Gastroesophageal sphincter (tissue), 4 donors: ENCODE measurements around the gene CDH23. TPM values are rescaled to one million over a fixed set of nuclear protein-coding genes. Genes with fewer than 3 reads are reported as not detected.

ENCODE experiments used
- ATAC-seq: fragments of 150-250 bp; one replicate; pipeline ENCODE4 v1.9.1; 2016; ENCODE audit warnings: mild to moderate bottlenecking, moderate library complexity
- H3K27ac ChIP-seq, 4 donors: fragments of 200-600 bp; sonication (generic) in 3 of 4; 1 replicate in 3 of 4; 2 replicates in 1 of 4; pipeline ENCODE4 v1.5.1; 2016 to 2019
- H3K27me3 ChIP-seq: fragments of 200-600 bp; sonication (generic); one replicate; pipeline ENCODE4 v1.5.1; 2019
- H3K36me3 ChIP-seq, 2 donors: fragments of 200-600 bp; sonication (generic); one replicate each; pipeline ENCODE4 v1.5.1; 2019; ENCODE audit warnings: control low read depth in 1 of 2
- H3K4me1 ChIP-seq, 3 donors: fragments of 200-600 bp; sonication (generic); 1 replicate in 2 of 3; 2 replicates in 1 of 3; pipeline ENCODE4 v1.5.1; 2016 to 2019; ENCODE audit warnings: control low read depth in 2 of 3
- H3K4me3 ChIP-seq, 2 donors: fragments of 200-600 bp; sonication (generic); one replicate each; pipeline ENCODE4 v1.5.1; 2019; ENCODE audit warnings: mild to moderate bottlenecking in 1 of 2, moderate library complexity in 1 of 2
- H3K9me3 ChIP-seq, 3 donors: fragments of 200-600 bp; sonication (generic); one replicate each; pipeline ENCODE4 v1.5.1; 2017 to 2019; ENCODE audit warnings: control low read depth in 2 of 3
- CTCF ChIP-seq, 4 experiments: fragments of 200-600 bp in 2 of 4; fragments of 450-650 bp in 2 of 4; sonication (generic) in 1 of 4; IDR thresholded peaks; one replicate each; pipeline ENCODE4 v1.5.1; 2017 to 2019; ENCODE audit warnings: antibody characterized with exemption in 4 of 4, mild to moderate bottlenecking in 2 of 4, moderate library complexity in 2 of 4
- EP300 ChIP-seq: sonication (generic); formaldehyde crosslinking; IDR thresholded peaks from one replicate; pipeline ENCODE4 v1.6.1; 2017; ENCODE audit warnings: antibody characterized with exemption, mild to moderate bottlenecking
- POLR2A ChIP-seq, 2 donors: fragments of 450-650 bp; IDR thresholded peaks; one replicate each; pipeline ENCODE4 v1.6.1; 2017; ENCODE audit warnings: antibody characterized with exemption in 2 of 2, mild to moderate bottlenecking in 2 of 2, moderate library complexity in 1 of 2
- POLR2AphosphoS5 ChIP-seq: sonication (generic); formaldehyde crosslinking; IDR thresholded peaks from one replicate; pipeline ENCODE4 v1.6.1; 2017; ENCODE audit warnings: antibody characterized with exemption
- WGBS, 2 donors: methylation state at CpG; one replicate each; pipeline ENCODE4 v1.1.5; 2018; ENCODE audit warnings: low coverage in 1 of 2; 5-methylcytosine and 5-hydroxymethylcytosine counted together
- small RNA-seq, 4 donors: library from RNA; depleted of rRNA; stranded (forward); fragments of <200 nt; gene quantifications; one replicate each; pipeline ENCODE3, GENCODE V24; 2016
- total RNA-seq, 4 donors: library from RNA; depleted of rRNA; stranded (reverse); fragments of >200 nt; gene quantifications; one replicate each; pipeline ENCODE4 v1.1.0, GENCODE V29; 2016

CDH23 gene
- total RNA-seq, 4 donors from 2014 or later = 5.1 to 33.5 (median 16.2) TPM

DNA sequence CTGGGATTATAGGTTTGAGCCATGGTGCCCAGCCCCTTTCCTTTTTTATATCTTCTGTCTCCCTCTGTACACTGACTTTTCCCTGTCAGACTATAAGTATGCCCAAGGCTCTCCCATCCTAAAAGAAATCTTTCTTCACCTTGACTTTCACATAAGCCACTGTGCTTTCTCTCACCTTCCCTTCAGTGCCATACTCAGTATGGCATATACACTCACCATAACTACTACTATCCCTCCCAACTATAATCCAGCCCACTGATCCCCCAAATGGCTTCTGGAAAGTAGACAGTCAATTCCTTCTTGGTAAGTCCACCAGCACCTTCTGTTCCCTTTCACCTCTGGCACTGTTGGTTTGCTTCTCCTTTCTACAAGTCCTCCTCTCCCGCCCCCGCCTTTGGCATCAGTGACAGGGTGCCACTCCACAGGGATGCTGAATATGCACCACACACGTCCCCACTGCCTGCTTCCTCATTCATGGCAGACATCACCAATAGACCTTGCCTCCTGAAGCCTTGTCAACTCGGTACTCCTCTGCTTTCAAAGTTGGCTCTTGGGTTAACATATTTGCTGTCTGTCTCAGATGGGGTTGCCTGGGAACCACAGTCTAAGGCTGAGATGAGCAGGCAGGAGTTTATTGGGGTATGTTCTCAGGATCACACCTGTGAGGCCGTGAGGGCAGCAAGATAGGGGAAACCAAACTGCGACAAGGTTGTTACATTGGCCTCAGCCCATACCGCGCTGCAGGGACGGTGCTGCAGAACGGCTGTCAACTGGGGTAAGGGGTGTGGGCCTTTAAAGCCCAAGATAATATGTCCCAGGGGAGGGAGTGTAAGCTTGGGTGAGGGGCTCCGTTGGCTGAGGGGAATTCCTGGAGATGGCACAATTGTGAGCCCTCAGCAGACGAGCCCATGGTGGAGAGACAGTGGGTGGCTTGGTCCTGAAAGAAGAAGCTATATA is 461.5 kb downstream of the CDH23 start:
- Histone ChIP-seq H3K27ac (peak overlapping the region in 1 of 4 donors; percentile 87), H3K4me3 (no peak overlapping the region), H3K36me3 (no peaks in the 10 kb centered on the region), H3K27me3 (no peaks in the 10 kb centered on the region), H3K4me1 (peaks cover 4 to 28% (median 16%) of the 10 kb centered on the region in 3 donors), H3K9me3 (no peaks in the 10 kb centered on the region)
- ATAC-seq = no peak
- no peak for TF ChIP-seq POLR2A (IDR thresholded peaks at IDR 0.05)
- no peak for TF ChIP-seq CTCF (IDR thresholded peaks at IDR 0.05)
- no peak for TF ChIP-seq EP300
- TF ChIP-seq POLR2AphosphoS5 = no peak
- WGBS, 2 donors = 82 to 84% methylated on average over 7 to 8 of the region's 12 CpGs

GRCh38 chr10:71860243-71861029 is 463.7 kb downstream of the CDH23 start:
- ATAC-seq = peak; percentile 99
- TF ChIP-seq EP300 (no peak), POLR2AphosphoS5 (peak; percentile 91)
- peak overlapping the region; percentile 83 to 93 (median 86) for H3K27ac ChIP-seq
- peaks cover 4 to 28% (median 16%) of the 10 kb centered on the region in 3 donors for H3K4me1 ChIP-seq
- H3K27me3 ChIP-seq = no peaks in the 10 kb centered on the region
- WGBS, 2 donors = 5% methylated on average over 4 of the region's 11 CpGs; no CpG with 5 or more reads in 1 of the 2 donors
- no peaks in the 10 kb centered on the region for H3K36me3 ChIP-seq
- no peak overlapping the region for H3K4me3 ChIP-seq
- H3K9me3 ChIP-seq = no peaks in the 10 kb centered on the region

DNA sequence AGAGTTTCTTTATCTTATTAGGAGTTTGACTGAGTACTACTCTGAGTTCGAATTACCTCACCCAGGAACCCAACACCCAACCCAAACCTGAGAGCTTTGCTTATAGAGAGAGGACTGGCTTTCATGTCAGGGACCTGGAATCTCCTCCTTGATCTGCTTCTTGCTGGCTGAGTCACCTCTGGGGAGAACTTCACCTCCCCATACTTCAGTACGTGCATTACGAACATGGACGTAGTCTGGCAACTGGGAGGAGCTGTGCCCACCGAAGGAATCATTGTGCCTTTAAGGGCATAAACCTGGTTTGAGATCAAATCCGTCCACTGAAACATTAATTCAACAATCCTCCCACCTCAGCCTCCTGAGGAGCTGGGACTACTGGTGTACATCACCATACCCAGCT is 466.5 kb downstream of the CDH23 start:
- ATAC-seq = no peak
- Histone ChIP-seq H3K4me1 (peaks cover 4 to 28% (median 16%) of the 10 kb centered on the region in 3 donors), H3K4me3 (no peak overlapping the region), H3K27ac (peak overlapping the region in 1 of 4 donors; percentile 86), H3K36me3 (no peaks in the 10 kb centered on the region), H3K9me3 (no peaks in the 10 kb centered on the region), H3K27me3 (no peaks in the 10 kb centered on the region)
- TF ChIP-seq EP300 (no peak), POLR2AphosphoS5 (no peak), CTCF (IDR thresholded peaks at IDR 0.05) (no peak), POLR2A (IDR thresholded peaks at IDR 0.05) (no peak)
- WGBS, 2 donors = 88 to 89% methylated on average over 6 of the region's 6 CpGs

GRCh38 chr10:71864911-71865361 is 468.2 kb downstream of the CDH23 start:
- TF ChIP-seq CTCF (IDR thresholded peaks at IDR 0.05) = no peak
- no peak for TF ChIP-seq POLR2A (IDR thresholded peaks at IDR 0.05)
- no peak for TF ChIP-seq POLR2AphosphoS5
- no peak for TF ChIP-seq EP300
- no peak overlapping the region for H3K4me3 ChIP-seq
- 67 to 78% methylated on average over 1 to 3 of the region's 5 CpGs for WGBS, 2 donors
- no peaks in the 10 kb centered on the region for H3K36me3 ChIP-seq
- no peaks in the 10 kb centered on the region for H3K27me3 ChIP-seq
- H3K4me1 ChIP-seq = peaks cover 4 to 21% (median 15%) of the 10 kb centered on the region in 3 donors
- ATAC-seq = no peak
- H3K9me3 ChIP-seq = no peaks in the 10 kb centered on the region
- H3K27ac ChIP-seq = no peak overlapping the region

Small RNAs within 50 kb of the gene (small RNA-seq; reads per million reads assigned to genes)
- gene MIR7152 (0 reads per million in 4 donors), gene RNU7-38P (0 reads per million in 4 donors)

Other genes with a start within 250 kb of the CDH23 start
- 1 to 10 TPM; 2.2 to 3.7 (median 3.2) TPM for gene UNC5B, start 184.3 kb upstream of the CDH23 start, total RNA-seq
- 1 to 10 TPM; 3.3 to 9.8 (median 4.9) TPM for gene SLC29A3, start 77.7 kb upstream of the CDH23 start, total RNA-seq